KMS-11 (cell line): ENCODE data around the gene NUFIP1.

ENCODE experiments used
- H2AFZ ChIP-seq: fragments of 200-600 bp; sonication (generic); 2 replicates; pipeline ENCODE4 v1.6.1; 2016; ENCODE audit warnings: antibody characterized with exemption, mixed run types, low read depth
- H3K27ac ChIP-seq: fragments of 200-600 bp; sonication (generic); 2 replicates; pipeline ENCODE4 v1.6.1; 2016; ENCODE audit warnings: mild to moderate bottlenecking, mixed run types
- H3K27me3 ChIP-seq: fragments of 200-600 bp; sonication (generic); 2 replicates; pipeline ENCODE4 v1.6.1; 2017; ENCODE audit warnings: mild to moderate bottlenecking, low read depth, mixed run types, moderate library complexity; ENCODE audit not compliant: insufficient read depth
- H3K36me3 ChIP-seq: fragments of 200-600 bp; sonication (generic); 2 replicates; pipeline ENCODE4 v1.6.1; 2017; ENCODE audit warnings: mild to moderate bottlenecking, mixed run types; ENCODE audit not compliant: insufficient read depth
- H3K4me1 ChIP-seq: fragments of 200-600 bp; sonication (generic); 2 replicates; pipeline ENCODE4 v1.6.1; 2016; ENCODE audit warnings: mild to moderate bottlenecking, low read depth, mixed run types; ENCODE audit not compliant: poor library complexity, severe bottlenecking
- H3K4me2 ChIP-seq: fragments of 200-600 bp; sonication (generic); 2 replicates; pipeline ENCODE4 v1.7.0; 2016; ENCODE audit warnings: mild to moderate bottlenecking, mixed run types
- H3K4me3 ChIP-seq: fragments of 200-600 bp; sonication (generic); IDR thresholded peaks from 2 replicates; pipeline ENCODE4 v1.6.1; 2017; ENCODE audit warnings: low read depth, low read length, mixed read lengths; ENCODE audit not compliant: insufficient read depth
- H3K79me2 ChIP-seq: fragments of 200-600 bp; sonication (generic); 2 replicates; pipeline ENCODE4 v1.6.1; 2016; ENCODE audit warnings: low read depth, mixed run types; ENCODE audit not compliant: insufficient read depth
- H3K9ac ChIP-seq: fragments of 200-600 bp; sonication (generic); 2 replicates; pipeline ENCODE4 v1.6.1; 2016; ENCODE audit warnings: mild to moderate bottlenecking, mixed run types
- H4K20me1 ChIP-seq: fragments of 200-600 bp; sonication (generic); 2 replicates; pipeline ENCODE4 v1.6.1; 2016; ENCODE audit warnings: mild to moderate bottlenecking, mixed run types; ENCODE audit not compliant: insufficient read depth
- TF ChIP-seq, protein P1 (sequence below): fragments of 200-600 bp; sonication (generic); conservative IDR thresholded peaks from 2 replicates; pipeline ENCODE4 v1.6.1; 2017; ENCODE audit warnings: low read depth, mild to moderate bottlenecking, antibody characterized with exemption, low read length, moderate library complexity, mixed read lengths

The NUFIP1 gene

DNA sequence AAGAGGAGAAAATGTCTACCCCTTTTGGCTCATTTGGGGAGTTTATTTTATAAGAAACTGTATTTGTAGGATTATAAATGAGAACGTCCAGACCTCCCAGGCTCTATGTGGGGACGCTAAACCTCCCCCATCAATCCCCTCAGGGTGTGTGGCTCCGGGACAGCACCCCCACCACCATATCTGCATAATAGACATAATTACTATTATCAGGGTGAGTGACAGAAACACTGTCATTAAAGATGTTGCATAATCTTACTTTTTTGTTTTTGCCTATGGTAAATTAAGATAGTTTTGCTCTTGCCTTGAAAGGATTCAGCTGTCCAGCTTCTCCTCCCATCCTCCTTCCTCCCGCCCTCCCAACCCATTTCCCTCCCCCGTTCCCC lies 93.3 kb downstream of the NUFIP1 start:
- H3K36me3 ChIP-seq, result no peaks in the 10 kb centered on the region
- H2AFZ ChIP-seq, result no peak overlapping the region
- no peaks in the 10 kb centered on the region for H3K79me2 ChIP-seq
- no peak overlapping the region for H3K9ac ChIP-seq
- TF ChIP-seq, protein P1, sequence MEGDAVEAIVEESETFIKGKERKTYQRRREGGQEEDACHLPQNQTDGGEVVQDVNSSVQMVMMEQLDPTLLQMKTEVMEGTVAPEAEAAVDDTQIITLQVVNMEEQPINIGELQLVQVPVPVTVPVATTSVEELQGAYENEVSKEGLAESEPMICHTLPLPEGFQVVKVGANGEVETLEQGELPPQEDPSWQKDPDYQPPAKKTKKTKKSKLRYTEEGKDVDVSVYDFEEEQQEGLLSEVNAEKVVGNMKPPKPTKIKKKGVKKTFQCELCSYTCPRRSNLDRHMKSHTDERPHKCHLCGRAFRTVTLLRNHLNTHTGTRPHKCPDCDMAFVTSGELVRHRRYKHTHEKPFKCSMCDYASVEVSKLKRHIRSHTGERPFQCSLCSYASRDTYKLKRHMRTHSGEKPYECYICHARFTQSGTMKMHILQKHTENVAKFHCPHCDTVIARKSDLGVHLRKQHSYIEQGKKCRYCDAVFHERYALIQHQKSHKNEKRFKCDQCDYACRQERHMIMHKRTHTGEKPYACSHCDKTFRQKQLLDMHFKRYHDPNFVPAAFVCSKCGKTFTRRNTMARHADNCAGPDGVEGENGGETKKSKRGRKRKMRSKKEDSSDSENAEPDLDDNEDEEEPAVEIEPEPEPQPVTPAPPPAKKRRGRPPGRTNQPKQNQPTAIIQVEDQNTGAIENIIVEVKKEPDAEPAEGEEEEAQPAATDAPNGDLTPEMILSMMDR, result no peak
- no peaks in the 10 kb centered on the region for H3K4me1 ChIP-seq
- H3K27me3 ChIP-seq, result no peaks in the 10 kb centered on the region
- H3K4me3 ChIP-seq, result no peak overlapping the region
- H3K4me2 ChIP-seq, result no peak overlapping the region
- no peaks in the 10 kb centered on the region for H4K20me1 ChIP-seq
- H3K27ac ChIP-seq, result no peak overlapping the region

DNA sequence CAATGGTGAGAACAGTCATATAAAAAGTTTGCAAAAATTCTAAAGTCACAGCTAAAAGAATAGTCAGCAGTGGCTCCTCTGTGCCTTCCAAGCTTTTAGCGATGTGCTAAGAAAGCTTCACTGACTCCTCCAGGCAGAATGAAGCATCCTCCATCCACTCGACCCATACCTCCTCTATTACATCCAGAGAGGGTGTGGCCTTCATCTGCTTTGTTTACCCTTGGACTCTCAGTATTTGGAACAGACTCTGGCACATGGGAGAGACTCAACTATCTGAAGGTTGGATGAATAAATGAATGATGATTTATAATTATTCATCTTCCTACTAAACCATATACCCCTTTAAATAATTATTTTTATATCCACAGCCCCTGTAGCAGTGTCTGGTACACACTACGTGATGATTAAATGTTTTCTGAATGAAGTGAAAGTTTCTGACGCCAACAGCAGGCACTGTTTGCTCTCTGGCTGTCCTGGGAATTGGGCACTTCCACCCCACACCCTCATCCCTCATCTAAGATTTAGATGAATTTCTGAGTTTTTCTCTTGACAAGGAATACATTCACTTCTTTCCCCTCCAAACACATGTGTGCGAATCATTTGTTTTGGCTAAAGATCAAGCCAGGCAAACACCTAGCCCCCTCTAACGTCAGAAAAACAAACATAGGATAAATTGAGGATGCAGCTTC lies 93.9 kb downstream of the NUFIP1 start:
- Histone ChIP-seq H4K20me1 (no peaks in the 10 kb centered on the region), H3K27ac (no peak overlapping the region), H3K4me1 (no peaks in the 10 kb centered on the region), H3K4me3 (no peak overlapping the region), H3K9ac (no peak overlapping the region), H2AFZ (no peak overlapping the region), H3K4me2 (no peak overlapping the region), H3K27me3 (no peaks in the 10 kb centered on the region), H3K36me3 (no peaks in the 10 kb centered on the region), H3K79me2 (no peaks in the 10 kb centered on the region)
- TF ChIP-seq, protein P1, result no peak

DNA sequence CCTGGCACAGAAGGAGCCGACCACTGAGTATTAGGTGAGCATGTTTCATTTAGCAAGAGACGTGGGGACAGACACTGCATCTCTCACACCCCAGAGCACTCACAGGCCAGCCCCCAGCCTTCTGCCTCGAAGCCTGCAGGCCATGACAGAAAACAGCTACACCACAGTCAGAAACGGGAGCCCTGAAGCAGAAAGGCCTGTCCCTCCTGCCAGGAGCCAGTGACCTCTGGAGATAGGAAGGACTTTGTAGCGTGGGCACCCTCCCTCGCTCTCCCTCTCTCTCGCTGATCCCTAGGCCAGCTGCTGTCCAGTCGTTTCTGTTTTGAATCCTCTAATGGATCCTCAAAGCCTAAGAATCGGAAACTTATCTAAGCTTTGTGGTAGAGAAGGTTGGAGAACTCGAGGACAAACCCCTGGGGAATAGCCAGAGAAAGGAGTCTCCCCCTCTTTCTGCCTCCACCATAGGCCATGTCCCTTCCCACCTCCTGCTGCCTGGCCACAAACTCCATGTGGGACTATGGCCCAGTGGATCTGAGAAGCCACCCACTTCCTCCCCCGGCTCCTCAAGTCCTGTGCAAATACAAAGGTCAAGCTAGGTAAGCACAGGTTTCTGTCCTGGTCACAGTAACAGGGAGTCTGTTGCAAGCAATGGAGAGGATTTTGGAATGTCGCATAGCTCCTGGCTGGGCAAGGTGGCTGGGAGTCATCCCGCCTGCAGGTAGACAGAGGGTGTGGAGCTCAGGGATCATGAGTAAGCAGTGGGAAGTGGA lies 95.1 kb downstream of the NUFIP1 start:
- Histone ChIP-seq H2AFZ (no peak overlapping the region), H3K79me2 (no peaks in the 10 kb centered on the region)

More for the DNA sequence above, 95.1 kb downstream of the NUFIP1 start:
- H3K9ac ChIP-seq, result no peak overlapping the region
- no peak overlapping the region for H3K4me3 ChIP-seq
- no peak overlapping the region for H3K4me2 ChIP-seq
- H4K20me1 ChIP-seq, result no peaks in the 10 kb centered on the region
- TF ChIP-seq, protein P1, result no peak
- no peak overlapping the region for H3K27ac ChIP-seq
- no peaks in the 10 kb centered on the region for H3K36me3 ChIP-seq
- no peaks in the 10 kb centered on the region for H3K4me1 ChIP-seq
- H3K27me3 ChIP-seq, result no peaks in the 10 kb centered on the region
